WERI-Rb-1 (cell line): ENCODE measurements around the gene ZNF592.

Experiments
- DNase-seq: peaks from one replicate; pipeline ENCODE4 v3.0.0-alpha.2; 2020
- H3K27ac ChIP-seq: fragments of 250-450 bp; sonication (Bioruptor Pico); 2 replicates; pipeline ENCODE4 v1.5.1; 2020; ENCODE audit warnings: mild to moderate bottlenecking, moderate library complexity
- H3K27me3 ChIP-seq: fragments of 250-450 bp; sonication (Bioruptor Pico); 2 replicates; pipeline ENCODE4 v1.5.1; 2021; ENCODE audit warnings: mild to moderate bottlenecking, low read depth, moderate library complexity; ENCODE audit not compliant: insufficient read depth, severe bottlenecking
- H3K36me3 ChIP-seq: fragments of 250-450 bp; sonication (Bioruptor Pico); 2 replicates; pipeline ENCODE4 v1.5.1; 2020; ENCODE audit warnings: mild to moderate bottlenecking, moderate library complexity
- H3K4me3 ChIP-seq: 2 replicates; pipeline ENCODE4 v1.5.1; 2011; ENCODE audit warnings: low read depth, mild to moderate bottlenecking, control low read depth, low read length
- H3K9me3 ChIP-seq: fragments of 250-450 bp; sonication (Bioruptor Pico); 2 replicates; pipeline ENCODE4 v1.5.1; 2021; ENCODE audit warnings: mild to moderate bottlenecking, moderate library complexity; ENCODE audit not compliant: severe bottlenecking
- TF ChIP-seq, protein P1 (sequence below): IDR thresholded peaks from 2 replicates; pipeline ENCODE4 v1.5.1; 2011; ENCODE audit warnings: low read depth, mild to moderate bottlenecking, control low read depth, inconsistent platforms, low read length

Gene ZNF592

DNA sequence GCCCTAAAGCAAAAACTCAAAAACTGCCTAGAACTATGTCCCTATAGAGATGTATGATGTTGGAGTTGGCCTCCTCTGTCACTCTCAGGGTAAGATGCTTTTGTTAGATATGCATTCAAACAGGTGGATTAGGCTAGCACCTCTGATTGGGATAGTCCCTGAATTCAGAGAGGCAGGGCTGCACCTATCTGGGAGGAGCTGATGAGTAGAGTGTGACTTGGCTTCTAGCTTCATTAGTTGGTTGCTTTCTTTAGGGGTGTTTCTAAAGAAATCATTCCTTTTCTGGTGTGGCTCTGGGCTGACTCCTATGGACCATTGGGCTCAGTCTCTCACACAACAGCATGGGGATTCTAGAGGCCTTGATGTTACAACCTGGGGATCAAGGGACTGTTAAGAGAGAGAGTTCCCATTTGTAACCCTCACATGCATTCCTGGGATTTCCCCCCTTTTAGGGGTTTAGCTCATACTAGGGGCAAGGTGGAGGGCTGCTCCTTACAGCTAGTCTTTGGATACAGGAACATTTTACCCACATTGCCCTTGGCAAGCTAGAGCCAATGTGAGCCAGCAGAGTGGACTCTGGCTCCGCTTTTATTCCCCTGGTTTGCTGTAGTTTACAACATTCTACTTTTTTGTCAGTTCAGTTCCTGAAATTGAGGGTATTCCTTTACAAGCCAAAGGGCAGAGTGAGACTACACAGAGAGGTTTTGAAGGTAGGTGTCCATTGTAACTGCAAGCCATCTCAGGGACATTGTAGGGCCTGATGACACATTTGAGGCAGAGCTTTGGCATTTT is 7.5 kb downstream of the ZNF592 start:
- TF ChIP-seq, protein P1, sequence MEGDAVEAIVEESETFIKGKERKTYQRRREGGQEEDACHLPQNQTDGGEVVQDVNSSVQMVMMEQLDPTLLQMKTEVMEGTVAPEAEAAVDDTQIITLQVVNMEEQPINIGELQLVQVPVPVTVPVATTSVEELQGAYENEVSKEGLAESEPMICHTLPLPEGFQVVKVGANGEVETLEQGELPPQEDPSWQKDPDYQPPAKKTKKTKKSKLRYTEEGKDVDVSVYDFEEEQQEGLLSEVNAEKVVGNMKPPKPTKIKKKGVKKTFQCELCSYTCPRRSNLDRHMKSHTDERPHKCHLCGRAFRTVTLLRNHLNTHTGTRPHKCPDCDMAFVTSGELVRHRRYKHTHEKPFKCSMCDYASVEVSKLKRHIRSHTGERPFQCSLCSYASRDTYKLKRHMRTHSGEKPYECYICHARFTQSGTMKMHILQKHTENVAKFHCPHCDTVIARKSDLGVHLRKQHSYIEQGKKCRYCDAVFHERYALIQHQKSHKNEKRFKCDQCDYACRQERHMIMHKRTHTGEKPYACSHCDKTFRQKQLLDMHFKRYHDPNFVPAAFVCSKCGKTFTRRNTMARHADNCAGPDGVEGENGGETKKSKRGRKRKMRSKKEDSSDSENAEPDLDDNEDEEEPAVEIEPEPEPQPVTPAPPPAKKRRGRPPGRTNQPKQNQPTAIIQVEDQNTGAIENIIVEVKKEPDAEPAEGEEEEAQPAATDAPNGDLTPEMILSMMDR = no peak
- DNase-seq = no peak
- Histone ChIP-seq H3K27me3 (no peaks in the 10 kb centered on the region), H3K27ac (no peak overlapping the region), H3K36me3 (peaks cover 35% of the 10 kb centered on the region), H3K4me3 (no peak overlapping the region), H3K9me3 (no peaks in the 10 kb centered on the region)

DNA sequence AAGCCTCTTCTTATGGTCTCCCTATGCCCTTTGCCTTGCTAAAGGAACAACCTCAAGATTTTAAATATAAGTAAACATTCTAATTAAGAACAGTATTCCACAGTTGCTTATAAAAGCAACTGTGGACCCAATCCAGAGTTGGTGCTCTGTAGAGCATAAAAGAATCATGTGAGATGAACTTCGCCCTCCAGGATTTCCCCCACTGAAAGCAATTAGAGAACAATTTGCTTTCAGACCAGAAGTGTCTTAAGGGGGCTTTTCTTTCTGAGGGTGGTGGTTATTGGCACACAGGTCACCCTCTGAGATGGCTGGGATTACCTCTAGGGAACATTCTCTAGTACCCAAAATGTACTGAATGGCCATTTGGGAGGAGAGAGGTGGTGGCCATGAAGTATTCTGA is 10.6 kb downstream of the ZNF592 start:
- no peak for DNase-seq
- Histone ChIP-seq H3K27ac (no peak overlapping the region), H3K4me3 (no peak overlapping the region), H3K36me3 (peaks cover 12% of the 10 kb centered on the region), H3K27me3 (no peaks in the 10 kb centered on the region), H3K9me3 (no peaks in the 10 kb centered on the region)
- TF ChIP-seq, protein P1 = no peak

DNA sequence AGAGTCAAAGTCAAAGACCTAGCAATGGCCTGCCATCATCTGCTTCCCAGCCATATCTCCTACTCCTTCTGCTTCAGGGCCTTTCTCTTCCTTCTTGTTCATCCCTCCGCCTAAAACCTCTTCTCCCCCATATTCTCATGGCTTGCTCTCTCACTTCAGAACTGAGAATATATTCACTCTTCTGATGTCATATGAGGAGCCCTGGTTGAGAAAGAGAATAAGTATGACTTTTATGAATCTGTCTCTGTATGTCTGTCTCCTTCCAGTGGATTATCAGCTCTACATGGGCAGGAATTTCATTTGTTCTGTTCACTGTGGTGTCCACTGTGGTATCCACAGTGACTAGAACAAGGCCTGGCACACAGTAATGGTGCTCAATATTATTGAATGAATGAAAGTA is 11.8 kb downstream of the ZNF592 start:
- H3K36me3 ChIP-seq = peaks cover 15% of the 10 kb centered on the region
- no peak overlapping the region for H3K4me3 ChIP-seq
- no peak overlapping the region for H3K27ac ChIP-seq
- no peak for DNase-seq
- no peaks in the 10 kb centered on the region for H3K27me3 ChIP-seq
- TF ChIP-seq, protein P1 = no peak
- no peaks in the 10 kb centered on the region for H3K9me3 ChIP-seq

DNA sequence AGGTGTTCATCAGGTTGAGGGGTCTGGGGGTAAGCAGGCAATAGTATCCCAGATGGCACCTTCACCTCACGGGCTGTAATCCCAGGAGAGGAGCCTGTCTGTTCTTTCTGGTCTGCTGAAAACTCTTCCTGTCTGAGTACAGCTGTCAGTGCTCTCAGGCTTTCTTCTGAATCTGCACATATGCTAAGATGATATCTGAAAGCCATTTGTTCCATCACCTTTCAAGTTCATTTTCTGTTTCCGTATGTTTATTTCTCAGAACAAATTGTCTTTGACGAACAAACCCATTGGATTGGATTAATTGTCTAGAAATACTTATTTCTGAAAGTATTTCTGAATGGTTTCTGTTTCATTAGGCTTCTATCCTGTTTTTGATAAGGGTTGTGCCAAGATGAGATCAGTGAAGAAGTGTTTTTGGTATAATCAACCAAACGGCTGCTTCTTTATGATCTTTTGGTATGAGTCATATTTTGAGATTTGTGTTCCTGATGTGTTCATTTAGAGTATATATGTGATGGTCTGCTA is 13.3 kb downstream of the ZNF592 start:
- TF ChIP-seq, protein P1 = no peak
- peaks cover 20% of the 10 kb centered on the region for H3K36me3 ChIP-seq
- peak overlapping the region; percentile 31 for H3K27ac ChIP-seq
- no peaks in the 10 kb centered on the region for H3K27me3 ChIP-seq
- DNase-seq = peak; percentile 42
- H3K4me3 ChIP-seq = no peak overlapping the region
- H3K9me3 ChIP-seq = no peaks in the 10 kb centered on the region

DNA sequence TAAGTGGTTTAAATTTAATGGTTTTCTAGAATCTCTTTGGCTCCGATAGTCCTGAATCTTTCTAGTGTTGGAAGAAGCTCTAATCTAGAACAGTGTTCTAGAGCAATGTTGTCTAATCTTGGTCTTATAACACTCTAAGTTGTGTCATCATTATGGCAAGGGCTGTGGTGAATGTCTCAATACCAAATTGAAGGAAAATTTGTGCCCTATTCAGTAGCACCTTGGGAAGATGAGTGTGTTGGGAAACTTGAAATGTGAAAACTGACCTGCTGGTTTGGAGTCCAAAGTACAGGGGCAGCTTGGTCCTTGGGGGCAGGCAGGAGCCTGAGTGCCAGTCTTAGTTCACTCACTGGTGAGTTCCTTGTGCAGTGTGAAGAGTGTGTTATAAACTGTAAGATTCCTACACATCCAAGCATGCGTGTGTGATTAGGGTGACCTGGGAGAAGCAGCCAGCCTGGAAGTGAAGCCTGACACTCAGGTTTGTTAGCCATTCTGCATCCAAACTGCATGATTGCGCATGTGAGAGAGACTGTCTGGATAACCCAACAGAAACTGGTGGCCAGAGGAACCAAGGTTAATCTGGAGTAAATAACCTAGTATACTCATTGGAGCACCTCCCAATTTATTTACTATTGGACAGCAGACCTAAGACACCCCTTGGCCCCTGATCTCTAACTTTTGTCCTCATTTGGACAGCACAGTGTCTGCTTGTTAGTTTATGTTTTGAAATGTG is 14.6 kb downstream of the ZNF592 start:
- Histone ChIP-seq H3K36me3 (peaks cover 32% of the 10 kb centered on the region), H3K9me3 (no peaks in the 10 kb centered on the region), H3K27me3 (no peaks in the 10 kb centered on the region), H3K4me3 (no peak overlapping the region), H3K27ac (no peak overlapping the region; the same call in 1 of the 2 replicates)
- TF ChIP-seq, protein P1 = no peak
- DNase-seq = no peak
